HL-60 (cell line): Measurements from ENCODE around the gene SIGLECL1.

Experiments used
- DNase-seq, 2 experiments: peaks; one replicate each; pipeline ENCODE4 v3.0.0-alpha.2; 2010 to 2020; ENCODE audit warnings: low read depth in 1 of 2, low spot score in 1 of 2
- H3K27ac ChIP-seq: fragments of 250-450 bp; sonication (Bioruptor Pico); replicated peaks from 2 replicates; pipeline ENCODE4 v1.5.1; 2020; ENCODE audit warnings: mild to moderate bottlenecking, moderate library complexity
- H3K27me3 ChIP-seq: fragments of 250-450 bp; sonication (Bioruptor Pico); 2 replicates; pipeline ENCODE4 v1.5.1; 2021; ENCODE audit warnings: mild to moderate bottlenecking, moderate library complexity; ENCODE audit not compliant: insufficient read depth, poor library complexity, severe bottlenecking
- H3K4me3 ChIP-seq: replicated peaks from 2 replicates; pipeline ENCODE4 v1.5.1; 2011; ENCODE audit warnings: mild to moderate bottlenecking, control low read depth, low read length; ENCODE audit not compliant: insufficient read depth
- GABPA ChIP-seq: IDR thresholded peaks from 2 replicates; pipeline ENCODE4 v1.6.1; 2012; ENCODE audit warnings: low read depth
- POLR2AphosphoS5 ChIP-seq: IDR thresholded peaks from 2 replicates; pipeline ENCODE4 v1.6.1; 2012; ENCODE audit warnings: low read depth
- SPI1 ChIP-seq: IDR thresholded peaks from 2 replicates; pipeline ENCODE4 v1.6.1; 2012; ENCODE audit warnings: low read depth, mild to moderate bottlenecking, borderline replicate concordance
- TF ChIP-seq, protein P1 (sequence below): IDR thresholded peaks from one replicate; pipeline ENCODE4 v1.5.1; 2011; ENCODE audit warnings: low read length, control low read depth, inconsistent platforms; ENCODE audit not compliant: insufficient read depth
- TF ChIP-seq, protein P2 (sequence below): IDR thresholded peaks from 2 replicates; pipeline ENCODE4 v1.6.1; 2012; ENCODE audit warnings: low read depth; ENCODE audit not compliant: insufficient replicate concordance

The SIGLECL1 gene

DNA sequence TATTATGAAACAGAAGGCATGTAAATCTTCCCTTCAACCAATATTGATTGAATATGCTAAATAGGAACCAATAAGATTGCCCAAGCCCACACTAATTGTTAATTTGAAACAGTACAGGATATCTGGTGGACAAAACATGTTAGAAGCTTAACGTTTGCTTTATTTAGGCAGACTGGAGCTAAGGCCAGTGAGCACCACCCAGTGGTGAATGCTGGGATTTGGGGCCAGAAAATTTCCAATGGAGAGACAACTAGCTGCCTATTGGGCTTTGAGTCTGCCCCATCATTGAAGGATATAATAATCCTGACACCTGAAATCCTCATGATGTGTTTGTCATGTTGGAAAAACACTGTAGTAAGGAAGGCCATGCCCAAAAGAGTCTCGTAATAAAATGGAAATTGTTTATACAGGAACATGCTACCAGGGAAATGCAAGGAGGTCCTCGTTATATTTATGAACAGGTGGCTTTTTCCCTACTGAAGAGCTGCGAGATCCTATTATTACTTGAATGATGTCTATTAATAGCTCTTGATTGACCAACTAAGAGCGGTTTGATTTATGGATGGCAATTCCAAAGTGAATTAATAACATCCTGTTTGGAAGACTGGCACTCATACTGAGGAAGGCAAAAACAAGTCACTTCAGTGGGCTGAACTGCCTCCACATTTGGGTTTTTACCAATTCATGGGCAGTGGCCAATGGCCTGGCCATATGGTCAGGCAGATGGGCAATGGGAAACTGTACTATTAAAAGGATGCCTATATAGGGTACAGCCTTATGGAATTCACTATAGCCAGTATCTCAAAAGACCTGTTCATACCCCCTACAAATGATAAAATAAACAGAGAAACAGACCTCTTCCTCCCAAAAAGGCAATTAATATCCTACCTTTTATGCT, 8.7 kb downstream of the SIGLECL1 start:
- DNase-seq: peak; percentile 37 to 63
- TF ChIP-seq GABPA: no peak
- no peak for TF ChIP-seq POLR2AphosphoS5
- TF ChIP-seq, protein P1, sequence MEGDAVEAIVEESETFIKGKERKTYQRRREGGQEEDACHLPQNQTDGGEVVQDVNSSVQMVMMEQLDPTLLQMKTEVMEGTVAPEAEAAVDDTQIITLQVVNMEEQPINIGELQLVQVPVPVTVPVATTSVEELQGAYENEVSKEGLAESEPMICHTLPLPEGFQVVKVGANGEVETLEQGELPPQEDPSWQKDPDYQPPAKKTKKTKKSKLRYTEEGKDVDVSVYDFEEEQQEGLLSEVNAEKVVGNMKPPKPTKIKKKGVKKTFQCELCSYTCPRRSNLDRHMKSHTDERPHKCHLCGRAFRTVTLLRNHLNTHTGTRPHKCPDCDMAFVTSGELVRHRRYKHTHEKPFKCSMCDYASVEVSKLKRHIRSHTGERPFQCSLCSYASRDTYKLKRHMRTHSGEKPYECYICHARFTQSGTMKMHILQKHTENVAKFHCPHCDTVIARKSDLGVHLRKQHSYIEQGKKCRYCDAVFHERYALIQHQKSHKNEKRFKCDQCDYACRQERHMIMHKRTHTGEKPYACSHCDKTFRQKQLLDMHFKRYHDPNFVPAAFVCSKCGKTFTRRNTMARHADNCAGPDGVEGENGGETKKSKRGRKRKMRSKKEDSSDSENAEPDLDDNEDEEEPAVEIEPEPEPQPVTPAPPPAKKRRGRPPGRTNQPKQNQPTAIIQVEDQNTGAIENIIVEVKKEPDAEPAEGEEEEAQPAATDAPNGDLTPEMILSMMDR: peak; percentile 94

DNA sequence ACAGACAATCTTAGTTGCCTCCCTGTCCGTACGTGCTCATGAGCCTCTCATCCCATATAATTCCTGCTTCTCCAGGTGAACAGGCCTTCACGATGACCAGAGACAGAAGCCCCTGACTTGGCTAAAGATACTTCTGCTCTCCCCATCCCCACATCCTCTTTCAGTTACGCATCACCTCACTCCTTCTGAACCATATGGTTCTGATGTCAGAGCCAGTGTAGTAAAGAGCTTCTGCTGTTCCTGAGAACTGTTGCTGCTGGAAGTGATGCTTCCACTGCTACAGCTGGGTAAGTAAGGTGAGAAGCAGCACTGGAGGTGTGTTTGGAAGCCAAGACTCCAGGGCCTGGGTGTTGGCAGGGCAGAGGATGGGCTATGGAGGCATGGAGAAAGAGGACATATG, 12.9 kb downstream of the SIGLECL1 start:
- DNase-seq: no peak
- peaks cover 3% of the 10 kb centered on the region for H3K27me3 ChIP-seq
- no peak overlapping the region for H3K4me3 ChIP-seq
- no peak overlapping the region for H3K27ac ChIP-seq
- TF ChIP-seq GABPA (no peak), POLR2AphosphoS5 (no peak), SPI1 (no peak)
- TF ChIP-seq, protein P1: no peak
- TF ChIP-seq, protein P2, sequence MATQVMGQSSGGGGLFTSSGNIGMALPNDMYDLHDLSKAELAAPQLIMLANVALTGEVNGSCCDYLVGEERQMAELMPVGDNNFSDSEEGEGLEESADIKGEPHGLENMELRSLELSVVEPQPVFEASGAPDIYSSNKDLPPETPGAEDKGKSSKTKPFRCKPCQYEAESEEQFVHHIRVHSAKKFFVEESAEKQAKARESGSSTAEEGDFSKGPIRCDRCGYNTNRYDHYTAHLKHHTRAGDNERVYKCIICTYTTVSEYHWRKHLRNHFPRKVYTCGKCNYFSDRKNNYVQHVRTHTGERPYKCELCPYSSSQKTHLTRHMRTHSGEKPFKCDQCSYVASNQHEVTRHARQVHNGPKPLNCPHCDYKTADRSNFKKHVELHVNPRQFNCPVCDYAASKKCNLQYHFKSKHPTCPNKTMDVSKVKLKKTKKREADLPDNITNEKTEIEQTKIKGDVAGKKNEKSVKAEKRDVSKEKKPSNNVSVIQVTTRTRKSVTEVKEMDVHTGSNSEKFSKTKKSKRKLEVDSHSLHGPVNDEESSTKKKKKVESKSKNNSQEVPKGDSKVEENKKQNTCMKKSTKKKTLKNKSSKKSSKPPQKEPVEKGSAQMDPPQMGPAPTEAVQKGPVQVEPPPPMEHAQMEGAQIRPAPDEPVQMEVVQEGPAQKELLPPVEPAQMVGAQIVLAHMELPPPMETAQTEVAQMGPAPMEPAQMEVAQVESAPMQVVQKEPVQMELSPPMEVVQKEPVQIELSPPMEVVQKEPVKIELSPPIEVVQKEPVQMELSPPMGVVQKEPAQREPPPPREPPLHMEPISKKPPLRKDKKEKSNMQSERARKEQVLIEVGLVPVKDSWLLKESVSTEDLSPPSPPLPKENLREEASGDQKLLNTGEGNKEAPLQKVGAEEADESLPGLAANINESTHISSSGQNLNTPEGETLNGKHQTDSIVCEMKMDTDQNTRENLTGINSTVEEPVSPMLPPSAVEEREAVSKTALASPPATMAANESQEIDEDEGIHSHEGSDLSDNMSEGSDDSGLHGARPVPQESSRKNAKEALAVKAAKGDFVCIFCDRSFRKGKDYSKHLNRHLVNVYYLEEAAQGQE: no peak

More for the DNA sequence above, 8.7 kb downstream of the SIGLECL1 start:
- peaks cover 3% of the 10 kb centered on the region for H3K27me3 ChIP-seq
- H3K4me3 ChIP-seq: no peak overlapping the region
- H3K27ac ChIP-seq: no peak overlapping the region

DNA sequence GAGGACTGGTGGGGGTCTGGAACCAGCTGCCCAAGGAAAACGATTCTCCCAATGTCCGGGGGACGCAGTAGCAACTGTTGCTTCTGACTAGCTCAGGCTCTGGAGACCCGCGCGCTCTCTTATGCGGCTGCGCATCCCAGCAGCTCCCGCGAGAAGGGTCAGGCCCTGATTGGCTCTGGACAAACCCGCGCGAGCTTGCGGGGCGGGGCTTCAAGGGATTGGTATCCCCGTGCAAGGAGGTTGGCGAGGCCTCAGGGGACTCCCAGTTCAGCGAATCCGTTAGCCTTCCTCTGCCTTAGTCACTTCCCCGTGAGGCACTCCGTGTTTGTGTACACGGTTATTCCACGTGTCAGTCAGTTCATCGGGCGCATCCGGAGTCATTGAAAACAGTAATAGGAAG, 20.2 kb downstream of the SIGLECL1 start:
- Histone ChIP-seq H3K27ac (no peak overlapping the region), H3K4me3 (no peak overlapping the region), H3K27me3 (no peaks in the 10 kb centered on the region)
- DNase-seq: no peak
- no peak for TF ChIP-seq POLR2AphosphoS5
- TF ChIP-seq, protein P1: no peak
- TF ChIP-seq, protein P2: no peak
- TF ChIP-seq GABPA: no peak
- no peak for TF ChIP-seq SPI1
